AG09319 (cell line): ENCODE results near the gene SYNE1.
"Not testable (repeated sequence)": the region's sequence is repeated elsewhere in the genome, so short reads cannot be mapped to it uniquely, and the experiment has no call there.

Source experiments
- DNase-seq: peaks from one replicate; pipeline ENCODE4 v3.0.0-alpha.2; 2010; ENCODE audit warnings: low read depth; ENCODE audit errors: extremely low read depth
- TF ChIP-seq, protein P1 (sequence below): IDR thresholded peaks from 2 replicates; pipeline ENCODE4 v1.5.1; 2011; ENCODE audit warnings: low read depth, mild to moderate bottlenecking, inconsistent platforms, low read length, moderate library complexity

The SYNE1 gene

DNA sequence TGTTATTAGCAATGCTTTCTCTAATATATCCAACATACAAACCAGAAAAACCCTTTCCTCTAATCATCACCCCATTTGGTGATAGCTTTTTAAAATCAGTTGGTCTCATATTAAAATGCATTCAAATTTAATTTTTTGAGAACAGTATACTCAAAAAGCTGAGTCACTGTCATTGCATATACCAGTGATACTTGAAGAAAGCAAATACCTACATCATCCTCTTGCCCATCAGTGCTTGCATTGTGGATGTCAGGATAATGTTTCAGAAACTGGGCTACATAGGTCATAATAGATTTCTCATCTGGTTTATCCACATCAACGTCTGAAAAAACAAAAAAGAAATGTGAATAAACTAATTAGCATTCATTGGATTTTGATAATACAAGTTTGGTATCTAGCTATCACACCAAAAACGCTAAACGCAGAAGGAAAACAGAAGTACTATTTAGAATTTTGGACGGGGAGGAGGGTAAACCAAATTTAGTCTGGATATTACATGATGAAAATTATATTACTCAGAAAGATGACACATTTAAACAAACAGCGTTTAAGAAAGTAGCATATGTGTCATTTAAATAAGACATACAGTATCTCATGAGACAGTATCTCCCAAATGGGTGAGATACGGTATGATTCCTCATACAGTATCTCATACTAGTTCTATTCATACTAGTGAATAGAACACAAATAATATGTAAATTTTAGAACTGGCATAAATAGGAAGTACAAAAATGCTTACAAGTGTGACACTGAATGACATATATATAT is 134.6 kb downstream of the SYNE1 start:
- TF ChIP-seq, protein P1, sequence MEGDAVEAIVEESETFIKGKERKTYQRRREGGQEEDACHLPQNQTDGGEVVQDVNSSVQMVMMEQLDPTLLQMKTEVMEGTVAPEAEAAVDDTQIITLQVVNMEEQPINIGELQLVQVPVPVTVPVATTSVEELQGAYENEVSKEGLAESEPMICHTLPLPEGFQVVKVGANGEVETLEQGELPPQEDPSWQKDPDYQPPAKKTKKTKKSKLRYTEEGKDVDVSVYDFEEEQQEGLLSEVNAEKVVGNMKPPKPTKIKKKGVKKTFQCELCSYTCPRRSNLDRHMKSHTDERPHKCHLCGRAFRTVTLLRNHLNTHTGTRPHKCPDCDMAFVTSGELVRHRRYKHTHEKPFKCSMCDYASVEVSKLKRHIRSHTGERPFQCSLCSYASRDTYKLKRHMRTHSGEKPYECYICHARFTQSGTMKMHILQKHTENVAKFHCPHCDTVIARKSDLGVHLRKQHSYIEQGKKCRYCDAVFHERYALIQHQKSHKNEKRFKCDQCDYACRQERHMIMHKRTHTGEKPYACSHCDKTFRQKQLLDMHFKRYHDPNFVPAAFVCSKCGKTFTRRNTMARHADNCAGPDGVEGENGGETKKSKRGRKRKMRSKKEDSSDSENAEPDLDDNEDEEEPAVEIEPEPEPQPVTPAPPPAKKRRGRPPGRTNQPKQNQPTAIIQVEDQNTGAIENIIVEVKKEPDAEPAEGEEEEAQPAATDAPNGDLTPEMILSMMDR, result no peak
- no peak for DNase-seq

DNA sequence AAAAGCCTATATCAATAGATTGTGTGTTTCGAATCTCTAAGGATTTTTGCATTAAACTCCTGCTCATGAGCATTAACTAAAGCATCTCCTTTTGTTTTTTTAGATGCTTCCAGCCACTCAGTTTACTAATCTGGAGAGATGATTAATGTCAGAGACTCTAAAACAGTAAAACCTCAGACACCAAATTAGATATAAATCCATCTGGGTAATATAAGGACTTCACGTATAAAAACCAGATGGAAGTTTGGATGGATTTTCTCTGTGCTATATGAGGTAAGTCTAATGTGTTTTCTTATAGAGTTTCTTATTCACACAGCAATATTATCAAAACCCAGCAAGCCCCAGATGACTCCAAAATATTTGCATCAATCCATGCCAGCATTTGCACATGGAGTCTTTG is 137.2 kb downstream of the SYNE1 start:
- DNase-seq, result no peak
- TF ChIP-seq, protein P1, result no peak

DNA sequence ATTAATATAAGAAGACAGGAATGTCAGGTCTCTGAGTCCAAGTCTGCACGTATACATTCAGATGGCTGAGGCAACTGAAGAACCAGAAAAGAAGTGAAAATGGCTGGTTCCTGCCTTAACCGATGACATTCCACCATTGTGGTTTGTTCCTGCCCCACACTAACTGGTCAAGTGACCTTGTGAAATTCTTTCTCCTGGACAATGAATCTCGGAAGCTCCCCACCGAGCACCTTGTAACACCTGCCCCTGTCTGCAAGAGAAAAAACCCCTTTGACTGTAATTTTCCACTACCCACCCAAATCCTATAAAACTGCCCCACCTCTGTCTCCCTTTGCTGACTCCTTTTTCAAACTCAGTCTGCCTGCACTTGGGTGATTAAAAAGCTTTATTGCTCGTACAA is 140.4 kb downstream of the SYNE1 start:
- TF ChIP-seq, protein P1, result no peak
- no peak for DNase-seq

DNA sequence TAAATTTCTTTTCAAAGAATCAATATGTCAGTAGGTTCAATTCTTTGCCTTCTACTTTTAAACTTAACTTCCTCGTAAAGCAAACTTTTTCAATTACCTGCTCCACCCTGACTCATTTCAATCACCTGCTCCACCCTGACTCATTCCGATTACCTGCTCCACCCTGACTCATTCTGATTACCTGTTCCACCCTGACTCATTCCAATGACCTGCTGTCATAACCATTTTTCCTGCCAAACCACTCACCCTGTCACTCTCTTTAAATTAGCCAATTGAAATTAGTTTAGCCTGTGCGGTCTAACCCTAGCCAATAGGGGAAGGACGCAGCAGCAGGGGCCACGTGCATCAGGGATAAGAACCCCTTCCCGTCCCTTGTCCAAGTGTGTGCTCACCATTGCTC is 141.7 kb downstream of the SYNE1 start:
- DNase-seq, result not testable (repeated sequence)

DNA sequence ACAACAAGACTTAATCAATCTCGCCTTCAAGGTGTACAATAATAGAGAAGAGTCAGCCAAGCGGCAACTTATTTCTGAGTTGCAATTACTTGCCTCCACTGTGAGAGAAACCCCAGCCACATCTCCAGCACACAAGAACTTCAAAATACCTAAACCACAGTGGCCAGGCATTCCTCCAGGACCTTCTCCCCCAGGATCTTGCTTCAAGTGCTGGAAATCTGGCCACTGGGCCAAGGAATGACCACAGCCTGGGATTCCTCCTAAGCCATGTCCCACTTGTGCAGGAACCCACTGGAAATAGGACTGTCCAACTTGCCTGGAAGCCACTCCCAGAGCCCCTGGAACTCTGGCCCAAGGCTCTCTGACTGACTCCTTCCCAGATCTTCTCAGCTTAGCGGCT is 144.9 kb downstream of the SYNE1 start:
- DNase-seq, result not testable (repeated sequence)

- DNase-seq, result not testable (repeated sequence)
Observed at GRCh38 chr6:152491501-152491900, 145.7 kb downstream of the SYNE1 start.

- DNase-seq, result not testable (repeated sequence)
Observed at GRCh38 chr6:152490971-152491378, 146.2 kb downstream of the SYNE1 start.

DNA sequence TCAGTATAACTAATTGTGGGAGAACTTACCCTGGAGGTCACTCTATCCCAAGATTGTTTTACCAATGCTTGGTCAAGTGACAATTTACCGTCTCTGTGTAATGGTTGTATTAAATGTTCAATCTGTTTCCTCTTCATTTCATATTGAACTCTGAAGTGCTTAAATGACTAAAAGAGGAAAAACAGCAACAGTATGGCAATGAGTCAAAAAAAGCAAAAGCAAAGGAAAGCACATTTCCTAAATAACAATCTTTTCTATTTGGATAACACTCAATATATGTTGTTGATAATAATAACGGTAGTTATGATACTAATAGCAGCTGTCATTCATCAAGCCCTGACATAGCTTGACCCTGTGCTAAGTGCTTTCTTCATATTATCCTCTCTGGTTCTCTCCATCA is 152.4 kb downstream of the SYNE1 start:
- TF ChIP-seq, protein P1, result no peak
- no peak for DNase-seq

GRCh38 chr6:152482289-152482688 is 154.9 kb downstream of the SYNE1 start:
- TF ChIP-seq, protein P1, result no peak
- DNase-seq, result no peak
